ENCODE data around the gene IFIT3. TPM values are rescaled to one million over a fixed set of nuclear protein-coding genes. Genes with fewer than 3 reads are reported as not detected.

IFIT3 gene
- total RNA-seq, 1 donor from 2014 or later, result 3.2 TPM

DNA sequence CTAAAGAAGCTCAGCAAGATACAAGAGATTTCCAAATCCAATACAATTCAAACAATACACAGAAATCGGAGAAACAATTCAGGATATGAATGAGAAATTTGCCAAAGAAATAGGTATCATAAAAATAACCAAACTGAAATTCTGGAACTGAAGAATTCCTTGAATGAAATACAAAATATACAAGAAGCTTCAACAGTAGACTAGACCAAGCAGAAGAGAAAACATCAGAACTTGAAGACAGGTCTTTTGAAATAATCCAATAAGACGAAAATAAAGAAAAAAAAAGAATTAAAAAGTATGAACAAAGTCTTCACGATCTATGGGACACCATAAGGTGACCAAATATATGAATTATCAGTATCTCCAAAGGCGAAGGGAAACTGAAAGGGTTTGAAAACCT is 28.8 kb upstream of the IFIT3 start:
- H3K27ac Mint-ChIP-seq, result no peak overlapping the region

DNA sequence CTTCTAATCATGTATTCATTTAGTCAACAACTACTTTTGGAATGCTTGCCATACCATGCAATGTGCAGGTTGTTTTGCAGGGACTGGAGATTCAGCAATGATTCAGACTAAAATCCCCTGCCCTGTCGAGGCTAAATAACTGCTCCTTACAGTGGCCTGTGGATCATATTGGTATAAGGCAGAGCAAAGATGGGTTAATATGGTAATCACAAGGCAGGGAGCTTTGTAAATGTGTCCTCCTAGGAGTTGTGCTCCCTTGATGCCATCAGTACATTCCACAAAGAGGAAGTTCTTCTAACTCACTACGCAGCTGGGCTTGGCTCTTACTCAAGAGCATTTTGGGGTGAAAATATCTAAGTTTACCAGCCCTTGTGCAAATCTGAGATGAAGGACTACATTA is 26.6 kb upstream of the IFIT3 start:
- ATAC-seq (ENCODE audit: low read depth) (peak; percentile 62), DNase-seq (no peak)
- H3K27ac Mint-ChIP-seq, result peak overlapping the region; percentile 98
- peak overlapping the region; percentile 91 for H3K4me3 Mint-ChIP-seq
- peaks cover 51% of the 10 kb centered on the region for H3K4me1 Mint-ChIP-seq
- ChIA-PET POLR2A (interaction anchor here (0.5 to 2.7 kb wide), 5 partner anchors 26 to 113 kb away, joined by 3 to 17 read pairs (median 14); partner anchors contain the start of genes IFIT3, IFIT5 and LIPA), CTCF (interaction anchor here (1.1 to 3.6 kb wide), 2 partner anchors 31 to 68 kb away, joined by 4 to 19 read pairs; no protein-coding TSS in a partner anchor)
- intact Hi-C loops (cut with micrococcal nuclease), result loop anchor here (1.0 to 2.0 kb wide), 4 partner anchors 31 to 113 kb away; partner anchors contain the start of genes IFIT1, IFIT5 and LIPA
- TF ChIP-seq, protein P1, sequence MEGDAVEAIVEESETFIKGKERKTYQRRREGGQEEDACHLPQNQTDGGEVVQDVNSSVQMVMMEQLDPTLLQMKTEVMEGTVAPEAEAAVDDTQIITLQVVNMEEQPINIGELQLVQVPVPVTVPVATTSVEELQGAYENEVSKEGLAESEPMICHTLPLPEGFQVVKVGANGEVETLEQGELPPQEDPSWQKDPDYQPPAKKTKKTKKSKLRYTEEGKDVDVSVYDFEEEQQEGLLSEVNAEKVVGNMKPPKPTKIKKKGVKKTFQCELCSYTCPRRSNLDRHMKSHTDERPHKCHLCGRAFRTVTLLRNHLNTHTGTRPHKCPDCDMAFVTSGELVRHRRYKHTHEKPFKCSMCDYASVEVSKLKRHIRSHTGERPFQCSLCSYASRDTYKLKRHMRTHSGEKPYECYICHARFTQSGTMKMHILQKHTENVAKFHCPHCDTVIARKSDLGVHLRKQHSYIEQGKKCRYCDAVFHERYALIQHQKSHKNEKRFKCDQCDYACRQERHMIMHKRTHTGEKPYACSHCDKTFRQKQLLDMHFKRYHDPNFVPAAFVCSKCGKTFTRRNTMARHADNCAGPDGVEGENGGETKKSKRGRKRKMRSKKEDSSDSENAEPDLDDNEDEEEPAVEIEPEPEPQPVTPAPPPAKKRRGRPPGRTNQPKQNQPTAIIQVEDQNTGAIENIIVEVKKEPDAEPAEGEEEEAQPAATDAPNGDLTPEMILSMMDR (IDR thresholded peaks at IDR 0.05), result no peak
- H3K27me3 Mint-ChIP-seq, result no peaks in the 10 kb centered on the region
- H3K36me3 Mint-ChIP-seq (ENCODE audit: low read depth), result peaks cover 26% of the 10 kb centered on the region
- peaks cover 4% of the 10 kb centered on the region for H3K9me3 Mint-ChIP-seq

More for the DNA sequence above, 28.8 kb upstream of the IFIT3 start:
- H3K4me1 Mint-ChIP-seq, result peaks cover 53% of the 10 kb centered on the region
- no peaks in the 10 kb centered on the region for H3K27me3 Mint-ChIP-seq
- TF ChIP-seq, protein P1 (IDR thresholded peaks at IDR 0.05), result no peak
- H3K36me3 Mint-ChIP-seq (ENCODE audit: low read depth), result peaks cover 12% of the 10 kb centered on the region
- H3K9me3 Mint-ChIP-seq, result peaks cover 4% of the 10 kb centered on the region
- DNase-seq (no peak), ATAC-seq (ENCODE audit: low read depth) (no peak)
- POLR2A ChIA-PET, result no interaction called here
- intact Hi-C loops (cut with micrococcal nuclease), result no loop called here
- CTCF ChIA-PET, result no interaction called here
- no peak overlapping the region for H3K4me3 Mint-ChIP-seq

DNA sequence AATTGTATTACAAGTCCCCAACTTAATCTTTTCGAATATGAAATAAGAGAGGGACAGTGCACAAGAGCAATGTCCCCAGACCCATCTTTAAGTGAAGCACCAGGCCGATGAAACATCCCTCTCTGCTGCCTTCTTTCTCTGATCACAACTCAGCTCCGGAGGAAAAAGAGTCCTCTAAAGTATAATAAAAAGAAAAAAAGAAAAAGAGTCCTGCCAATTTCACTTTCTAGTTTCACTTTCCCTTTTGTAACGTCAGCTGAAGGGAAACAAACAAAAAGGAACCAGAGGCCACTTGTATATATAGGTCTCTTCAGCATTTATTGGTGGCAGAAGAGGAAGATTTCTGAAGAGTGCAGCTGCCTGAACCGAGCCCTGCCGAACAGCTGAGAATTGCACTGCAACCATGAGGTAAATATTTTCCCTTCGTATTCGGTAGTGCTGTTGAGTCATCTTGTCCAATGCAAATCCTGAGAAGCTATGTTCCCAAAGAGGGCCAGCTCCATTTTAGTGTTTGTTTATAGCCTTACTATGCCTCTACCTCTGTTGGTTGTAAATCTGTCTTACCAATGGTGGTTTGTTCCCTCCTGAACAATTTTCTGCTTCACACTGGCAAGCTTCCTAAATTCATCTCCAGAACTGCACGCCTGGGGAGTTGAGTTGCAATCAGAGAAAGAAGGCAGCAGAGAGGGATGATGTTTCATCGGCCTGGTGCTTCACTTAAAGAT is 25.9 kb upstream of the IFIT3 start, which contains the start of gene IFIT2:
Gene IFIT2, plus strand, starts transcription at position 326 of the 725 bp plus-strand sequence. Its CDS starts 78 bp downstream, at position 404.
- H3K9me3 Mint-ChIP-seq, result peaks cover 4% of the 10 kb centered on the region
- POLR2A ChIA-PET, result interaction anchor here (0.5 to 2.7 kb wide), 8 partner anchors 26 to 571 kb away, joined by 3 to 17 read pairs (median 4); partner anchors contain the start of genes IFIT1, IFIT3, IFIT5 and LIPA
- intact Hi-C loops (cut with micrococcal nuclease), result loop anchor here (1.0 to 2.0 kb wide), 5 partner anchors 30 to 112 kb away; partner anchors contain the start of genes IFIT1, IFIT5 and LIPA
- CTCF ChIA-PET, result interaction anchor here (1.0 to 3.6 kb wide), 3 partner anchors 30 to 112 kb away, joined by 4 to 19 read pairs (median 4); partner anchors contain the start of gene IFIT5
- no peak for DNase-seq
- TF ChIP-seq, protein P1 (IDR thresholded peaks at IDR 0.05), result no peak
- peak; percentile 86 for ATAC-seq (ENCODE audit: low read depth)
- no peaks in the 10 kb centered on the region for H3K27me3 Mint-ChIP-seq
- peak within 1 kb of the TSS; percentile 91 for H3K4me3 Mint-ChIP-seq
- peaks cover 45% of the 10 kb centered on the region for H3K4me1 Mint-ChIP-seq
- H3K27ac Mint-ChIP-seq, result peak within 1 kb of the TSS; percentile 98
- peaks cover 32% of the 10 kb centered on the region for H3K36me3 Mint-ChIP-seq (ENCODE audit: low read depth)

DNA sequence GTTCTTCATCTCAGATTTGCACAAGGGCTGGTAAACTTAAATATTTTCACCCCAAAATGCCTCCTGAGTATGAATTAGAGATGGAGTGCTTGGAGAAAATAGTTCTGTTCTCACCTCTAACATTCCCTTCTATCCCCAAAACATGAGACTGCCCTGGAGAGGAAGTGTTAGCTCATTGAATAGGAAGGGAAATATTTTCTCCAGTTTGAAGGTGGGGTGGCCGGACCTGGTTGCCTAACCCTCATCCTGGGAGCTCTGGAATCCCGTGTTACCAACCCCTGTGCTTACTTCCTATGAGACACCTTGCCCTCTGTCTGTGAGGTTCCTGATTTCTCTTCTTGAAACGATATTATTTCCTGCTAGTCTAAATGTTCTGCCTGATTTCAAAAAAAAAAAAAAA is 25.2 kb upstream of the IFIT3 start:
- intact Hi-C loops (cut with micrococcal nuclease), result loop anchor here (2.0 kb wide), 1 partner anchor 66 kb away; no protein-coding TSS in a partner anchor
- ATAC-seq (ENCODE audit: low read depth) (no peak), DNase-seq (no peak)
- Mint-ChIP-seq H3K9me3 (peaks cover 4% of the 10 kb centered on the region), H3K27ac (peak overlapping the region; percentile 98), H3K4me1 (peaks cover 44% of the 10 kb centered on the region), H3K27me3 (no peaks in the 10 kb centered on the region), H3K4me3 (peak overlapping the region; percentile 91), H3K36me3 (ENCODE audit: low read depth) (peaks cover 40% of the 10 kb centered on the region)
- TF ChIP-seq, protein P1 (IDR thresholded peaks at IDR 0.05), result no peak
- ChIA-PET POLR2A (interaction anchor here (0.6 to 2.7 kb wide), 5 partner anchors 25 to 571 kb away, joined by 3 to 17 read pairs (median 14); partner anchors contain the start of genes IFIT3, IFIT5 and LIPA), CTCF (interaction anchor here (0.9 to 3.6 kb wide), 3 partner anchors 65 to 111 kb away, joined by 4 to 19 read pairs (median 4); partner anchors contain the start of gene IFIT5)
